UCSD-AML1 (cell line): ENCODE data around the gene CDON.

Experiments
- DNase-seq: peaks from one replicate; lab custom pipeline; 2025; ENCODE audit not compliant: unreplicated experiment; lab: John Stamatoyannopoulos, UW

CDON gene

GRCh38 chr11:125957618-125958332 lies 104.9 kb downstream of the CDON start:
- no peak for DNase-seq

- no peak for DNase-seq
Measured at GRCh38 chr11:125956391-125957134, 106.1 kb downstream of the CDON start.

- no peak for DNase-seq
Measured at GRCh38 chr11:125955856-125956255, 106.8 kb downstream of the CDON start.

DNA sequence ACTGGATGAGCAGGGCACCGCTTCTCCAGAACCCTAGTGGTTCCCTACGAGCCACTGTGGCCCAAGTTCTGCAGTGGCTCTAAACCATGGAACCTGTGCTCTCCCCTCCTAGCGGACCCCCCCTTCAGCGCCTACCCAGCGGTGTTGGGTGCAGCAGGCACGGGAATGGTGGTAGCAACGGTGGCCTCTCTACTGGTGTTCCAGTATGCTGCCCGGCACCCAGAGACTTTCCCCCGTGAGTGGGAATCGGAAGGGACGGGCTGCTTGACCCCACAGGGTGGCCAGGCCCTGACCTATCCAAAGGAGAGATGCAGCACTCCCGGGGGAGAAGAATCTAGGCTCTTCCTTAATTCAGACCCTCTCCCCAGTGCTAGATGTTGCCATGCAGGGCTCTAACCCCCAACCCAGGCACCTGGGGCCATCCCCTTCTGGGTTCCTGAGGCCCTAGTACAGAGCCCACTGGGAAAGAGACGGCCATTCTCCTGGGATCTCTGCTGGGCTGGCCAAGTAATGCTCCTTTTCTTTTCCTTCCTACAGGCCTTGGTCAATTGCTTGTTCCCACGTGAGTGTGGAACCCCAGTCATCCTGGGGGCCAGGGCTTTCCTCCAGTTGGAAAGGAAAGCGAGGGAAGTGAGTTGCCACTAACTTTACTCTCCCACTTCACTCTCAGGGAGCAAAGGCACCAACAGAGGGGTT lies 107.6 kb downstream of the CDON start:
- DNase-seq, result no peak

DNA sequence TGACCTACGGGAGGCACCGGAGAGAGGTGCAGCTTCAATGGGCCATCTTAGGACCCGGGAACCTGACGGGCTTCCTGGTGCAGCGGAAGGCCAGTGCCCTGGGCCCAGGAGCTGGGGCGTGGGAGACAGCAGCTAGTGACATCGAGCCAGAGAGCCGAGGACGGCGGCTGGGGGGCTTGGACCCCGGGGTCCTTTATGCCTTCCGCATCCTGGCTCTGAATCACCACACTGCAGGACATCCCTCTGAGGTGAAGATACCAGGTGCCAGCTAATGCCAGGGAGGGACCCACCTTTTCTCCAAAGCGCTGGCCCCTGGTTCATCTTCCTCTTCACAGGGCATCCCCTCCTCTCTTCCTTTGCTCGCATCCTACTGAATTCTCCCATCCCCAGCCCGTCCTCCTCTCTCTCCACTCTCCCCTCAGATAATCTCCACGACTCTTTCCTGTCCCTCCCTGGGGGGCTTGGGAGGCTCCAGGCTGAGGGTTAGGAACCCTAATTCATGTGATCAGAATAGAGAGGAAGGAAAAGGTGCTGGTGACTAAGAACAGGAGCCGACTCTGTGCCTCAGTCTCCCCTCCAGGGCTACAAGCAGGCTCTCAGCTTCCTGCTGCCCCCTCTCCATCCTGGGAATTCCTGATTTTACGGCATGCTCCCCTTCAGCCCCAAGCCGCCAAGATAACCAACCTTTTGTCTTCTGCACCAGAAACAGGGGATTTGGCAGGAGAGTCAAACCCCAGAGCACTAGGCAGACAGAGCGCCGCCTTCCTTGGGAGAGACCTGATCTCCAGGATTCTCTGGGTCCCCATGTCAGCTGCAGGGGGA lies 108.3 kb downstream of the CDON start:
- no peak for DNase-seq

DNA sequence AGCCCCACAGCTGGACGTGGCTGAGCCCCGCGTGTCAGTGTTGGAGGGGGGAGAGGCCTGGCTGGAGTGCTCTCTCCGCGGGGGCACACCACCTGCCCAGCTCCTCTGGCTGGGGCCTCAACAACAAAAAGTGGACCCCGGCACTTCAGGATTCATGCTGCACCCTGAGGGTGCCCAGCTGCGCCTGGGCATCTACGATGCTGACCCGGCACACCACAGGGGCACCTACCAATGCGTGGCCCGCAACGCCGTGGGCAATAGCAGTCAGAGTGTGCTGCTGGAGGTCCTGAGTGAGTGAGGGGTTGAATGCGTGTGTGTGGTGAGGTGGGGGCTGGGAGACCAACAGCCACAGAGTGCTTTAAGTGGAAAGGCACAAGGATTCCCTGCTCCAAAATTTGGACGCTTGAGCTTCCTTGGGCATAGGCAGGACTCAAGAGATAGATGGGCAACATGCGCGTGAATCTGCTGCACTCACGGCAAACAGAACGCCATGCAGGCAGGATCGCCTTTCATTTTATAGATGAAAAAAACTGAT lies 109.2 kb downstream of the CDON start:
- no peak for DNase-seq

GRCh38 chr11:125952973-125953372 lies 109.7 kb downstream of the CDON start:
- no peak for DNase-seq

DNA sequence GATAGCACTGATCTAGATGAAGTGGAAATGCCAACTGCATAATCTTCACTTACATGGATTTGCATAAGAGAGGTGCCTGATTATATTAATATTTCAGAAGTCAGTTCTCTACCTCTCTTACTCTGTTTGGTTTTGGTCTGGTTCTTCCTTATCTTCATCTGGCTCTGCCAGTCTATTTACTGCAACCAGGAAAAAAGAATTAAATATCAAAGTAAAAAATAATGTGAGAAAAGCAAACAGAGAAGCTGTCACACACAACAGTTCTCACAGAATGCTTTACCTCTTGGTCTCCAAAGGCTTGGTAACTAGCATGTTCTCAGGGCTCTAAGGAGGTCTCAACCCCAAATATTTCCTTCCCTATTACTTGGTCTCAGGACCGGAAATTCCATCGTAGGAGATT lies 110.1 kb downstream of the CDON start:
- DNase-seq, result no peak

DNA sequence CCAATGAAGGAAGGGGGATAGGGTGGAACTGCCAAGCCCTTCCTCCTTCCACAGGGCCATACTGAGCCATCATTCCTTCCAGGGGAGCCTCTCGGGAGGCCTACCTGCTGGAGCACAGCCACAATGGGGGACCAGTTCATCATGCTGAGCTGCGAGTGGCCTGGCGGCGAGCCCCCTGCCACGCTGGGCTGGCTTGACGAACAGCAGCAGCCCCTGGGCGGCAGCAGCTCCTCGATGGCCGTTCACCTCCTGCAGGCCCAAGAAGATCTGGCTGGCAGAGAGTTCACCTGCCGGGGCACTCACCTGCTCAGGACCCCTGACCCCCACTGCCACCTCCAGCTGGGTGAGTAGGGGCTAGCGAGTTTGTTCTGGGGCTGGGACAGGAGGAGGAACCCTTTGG lies 110.9 kb downstream of the CDON start:
- no peak for DNase-seq

DNA sequence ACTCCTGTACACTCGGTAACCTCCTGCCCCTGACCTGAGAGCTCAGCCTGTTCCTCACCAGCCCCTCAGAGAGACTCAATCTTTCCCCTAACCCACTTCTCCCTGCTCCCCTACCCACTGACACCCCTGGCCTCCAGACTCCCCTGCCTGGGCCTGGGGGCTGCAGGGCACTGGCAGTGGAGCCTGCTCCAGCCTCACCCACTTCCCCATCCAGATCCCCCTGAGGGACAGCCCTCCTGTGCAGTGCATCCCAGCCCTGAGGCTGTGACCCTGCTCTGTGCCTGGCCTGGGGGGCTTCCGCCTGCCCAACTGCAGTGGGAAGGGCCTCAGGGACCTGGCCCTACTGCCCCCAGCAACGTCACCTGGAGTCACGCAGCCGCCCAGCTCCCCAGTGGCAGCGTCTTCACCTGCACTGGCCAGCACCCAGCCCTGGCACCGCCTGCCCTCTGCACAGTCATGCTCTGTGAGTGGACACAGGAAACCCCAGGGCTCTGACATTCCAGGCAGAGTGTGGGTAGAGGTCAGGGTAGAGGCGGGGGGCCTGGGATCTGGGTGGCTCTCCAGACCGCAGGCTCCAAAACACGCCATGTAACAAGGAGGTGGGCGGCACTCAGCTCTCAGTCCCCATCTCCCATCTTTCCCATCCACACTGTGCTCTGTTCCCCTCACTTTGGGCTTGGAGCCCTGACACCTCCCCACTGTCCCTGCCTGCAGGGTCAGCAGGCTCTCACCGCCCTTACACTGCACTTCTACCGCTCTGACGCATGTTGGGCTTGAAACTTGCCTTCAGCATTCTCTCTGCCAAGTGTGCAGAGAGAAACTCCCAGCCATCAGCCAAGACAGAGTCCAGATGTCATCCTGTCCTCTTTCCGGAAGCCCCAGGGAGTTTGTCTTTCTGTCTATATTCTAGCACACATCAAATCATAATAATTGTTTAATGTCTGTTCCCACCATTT lies 111.7 kb downstream of the CDON start:
- DNase-seq, result no peak

GRCh38 chr11:125950178-125950490 lies 112.5 kb downstream of the CDON start:
- no peak for DNase-seq

DNA sequence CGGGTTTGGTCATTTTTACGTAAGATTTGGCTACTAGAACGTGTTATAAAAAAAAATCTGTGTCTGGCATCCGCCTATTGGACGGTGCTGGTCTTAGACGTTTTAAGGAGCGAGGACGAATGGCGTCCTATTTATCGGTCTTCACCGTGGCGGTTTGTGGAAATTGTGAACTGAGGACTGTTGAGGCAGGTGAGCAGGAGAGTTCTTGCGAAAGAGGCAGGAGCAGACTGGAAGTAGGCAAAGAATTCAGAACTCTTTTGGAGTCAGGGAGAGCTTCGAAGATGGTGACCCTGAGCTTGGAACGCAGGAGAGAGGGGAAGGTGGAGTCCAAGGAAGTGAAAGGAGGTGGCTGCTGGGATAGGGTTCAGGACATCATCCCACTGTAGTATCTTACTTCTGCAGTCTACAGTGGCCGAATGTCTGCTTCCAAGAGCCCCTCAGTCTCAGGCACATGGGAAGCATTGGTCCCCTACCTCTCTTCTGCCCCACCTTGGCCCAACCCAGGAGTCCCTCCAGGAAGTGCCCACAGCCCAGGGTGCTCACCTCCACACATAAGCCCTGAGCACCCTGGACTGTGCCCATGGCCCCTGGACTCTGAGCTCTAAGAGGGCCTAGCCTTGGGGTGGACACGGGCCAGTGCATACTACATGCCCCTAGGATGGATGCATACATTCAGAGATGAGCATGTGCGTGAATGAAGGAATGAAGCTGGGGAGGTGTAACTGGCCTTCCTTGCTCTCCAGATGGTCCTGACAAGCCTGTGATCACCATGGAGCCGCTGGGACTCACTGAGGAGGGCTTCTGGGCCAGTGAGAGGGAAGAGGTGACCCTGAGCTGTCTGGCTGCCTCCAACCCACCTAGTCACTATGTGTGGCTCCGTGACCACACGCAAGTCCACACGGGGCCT lies 113.1 kb downstream of the CDON start:
- DNase-seq, result no peak

DNA sequence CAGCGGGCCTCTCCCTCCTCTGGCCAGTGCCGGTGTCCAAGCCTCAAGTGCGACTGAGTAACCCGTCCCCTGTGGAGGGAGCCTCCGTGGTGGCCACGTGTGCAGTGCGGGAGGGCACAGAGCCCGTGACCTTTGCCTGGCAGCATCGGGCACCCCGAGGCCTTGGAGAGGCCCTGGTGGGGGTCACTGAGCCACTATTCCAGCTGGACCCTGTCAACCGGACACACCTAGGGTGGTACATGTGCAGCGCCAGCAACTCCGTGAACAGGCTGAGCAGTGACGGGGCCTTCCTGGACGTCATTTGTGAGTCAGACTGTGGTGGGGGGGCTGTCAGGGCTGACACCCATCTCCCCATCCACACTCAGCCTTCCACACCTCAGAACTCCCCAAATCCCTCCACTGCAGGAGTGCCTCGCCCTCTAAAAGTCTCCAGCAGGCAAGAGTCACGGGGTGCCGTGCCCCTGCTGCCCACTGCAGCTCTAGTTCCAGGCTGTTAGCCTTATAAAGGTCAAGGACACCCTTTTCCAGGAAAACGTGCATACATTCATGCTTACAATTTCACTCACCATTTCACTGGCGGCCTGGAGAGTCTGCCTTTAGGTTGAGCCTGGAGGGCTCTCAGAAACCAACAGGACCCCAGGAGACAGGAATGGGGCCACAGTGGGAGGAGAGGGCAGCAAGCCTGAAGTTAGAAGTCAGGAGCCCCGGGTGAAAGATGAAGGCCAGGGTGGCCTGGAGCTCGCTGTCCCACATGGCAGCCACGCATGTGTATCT lies 114.2 kb downstream of the CDON start:
- no peak for DNase-seq

DNA sequence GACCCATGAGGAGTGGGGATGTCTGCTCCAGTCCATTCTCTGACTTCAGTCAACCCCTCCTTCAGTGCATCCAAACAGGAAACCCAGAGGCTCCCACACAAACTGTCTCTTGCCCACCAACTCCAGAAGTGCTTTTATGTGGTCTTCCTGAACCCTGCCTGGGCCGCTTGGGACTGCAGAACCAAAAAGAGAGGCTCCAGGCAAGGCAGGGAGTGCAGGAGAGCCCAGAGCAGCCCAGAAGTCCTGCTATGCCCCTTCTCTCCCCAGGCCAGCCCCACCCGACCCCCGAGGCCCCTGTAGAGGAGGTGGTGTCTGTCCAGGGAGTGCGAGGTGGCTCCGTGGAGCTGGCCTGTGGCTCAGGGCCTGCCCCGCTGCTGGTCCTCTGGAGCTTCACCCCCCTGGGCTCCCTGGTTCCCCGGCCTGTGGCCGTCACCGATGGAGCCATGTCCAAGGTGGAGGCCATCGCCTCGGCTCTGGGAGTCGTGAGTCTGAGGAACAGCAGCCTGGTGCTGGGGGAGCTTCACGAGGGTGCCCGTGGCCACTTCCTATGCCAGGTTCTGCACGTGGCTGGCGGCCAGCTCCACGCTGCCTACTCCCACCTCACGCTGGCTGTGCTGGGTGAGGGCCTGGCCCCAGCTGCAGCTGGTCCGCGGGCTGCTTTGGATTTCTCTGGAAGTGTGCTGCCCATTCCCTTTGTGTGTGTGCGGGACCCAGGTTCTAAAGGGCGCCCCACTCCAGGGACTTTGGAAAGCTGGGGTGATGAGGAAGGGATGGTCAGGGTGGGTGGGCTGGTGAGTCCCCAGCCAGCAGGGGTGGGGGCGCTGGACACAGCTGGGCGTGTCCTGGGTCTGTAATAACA lies 115.0 kb downstream of the CDON start:
- no peak for DNase-seq

- no peak for DNase-seq
Measured at GRCh38 chr11:125946712-125947418, 115.8 kb downstream of the CDON start.

DNA sequence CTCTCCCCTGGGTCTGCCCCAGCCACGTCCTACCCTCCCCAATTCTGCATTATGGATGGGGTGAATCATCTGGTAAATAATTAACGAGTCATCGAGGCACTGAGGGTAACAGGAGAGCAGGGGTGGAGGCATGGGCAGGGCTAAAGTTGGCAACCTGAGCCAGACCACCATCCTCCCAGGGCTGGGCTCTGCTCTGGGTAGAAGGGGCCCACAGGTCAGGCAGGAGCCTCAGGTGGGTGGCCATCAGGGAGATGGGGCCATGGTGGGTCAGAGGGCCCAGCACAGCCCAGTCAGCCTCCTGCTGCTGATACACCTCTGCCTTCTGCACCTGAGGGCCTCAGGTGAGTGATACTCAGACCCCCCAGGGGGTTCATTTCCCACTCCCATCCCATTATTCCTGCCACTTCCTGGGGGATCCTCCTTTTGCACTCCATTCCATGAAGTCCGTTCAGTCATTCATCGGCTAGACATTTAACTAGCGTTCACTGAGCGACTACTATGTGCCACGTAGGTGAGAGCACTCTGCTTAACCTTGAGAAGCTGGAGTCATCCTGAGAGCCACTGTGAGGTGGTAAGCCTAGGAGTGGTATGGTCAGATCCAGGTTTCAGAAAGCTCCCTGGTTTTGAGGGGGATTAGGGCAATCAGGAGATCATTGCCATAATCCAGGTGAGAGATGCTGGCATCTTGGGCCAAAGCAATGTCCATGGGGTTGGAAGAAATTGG lies 116.7 kb downstream of the CDON start, which contains the start of gene VSIG10L2:
Gene VSIG10L2, plus strand, starts transcription at position 248 of the 724 bp plus-strand sequence. Its CDS starts 12 bp downstream, at position 260.
- no peak for DNase-seq
